GM12801 (cell line): ENCODE data around the gene ZBTB42.

ENCODE experiments used
- TF ChIP-seq, protein P1 (sequence below): IDR thresholded peaks from one replicate; pipeline ENCODE4 v1.5.1; 2011; ENCODE audit warnings: control low read depth; ENCODE audit not compliant: insufficient read length; ENCODE audit errors: extremely low read depth

The ZBTB42 gene

GRCh38 chr14:104766256-104766862 lies 34.5 kb upstream of the ZBTB42 start:
- TF ChIP-seq, protein P1, sequence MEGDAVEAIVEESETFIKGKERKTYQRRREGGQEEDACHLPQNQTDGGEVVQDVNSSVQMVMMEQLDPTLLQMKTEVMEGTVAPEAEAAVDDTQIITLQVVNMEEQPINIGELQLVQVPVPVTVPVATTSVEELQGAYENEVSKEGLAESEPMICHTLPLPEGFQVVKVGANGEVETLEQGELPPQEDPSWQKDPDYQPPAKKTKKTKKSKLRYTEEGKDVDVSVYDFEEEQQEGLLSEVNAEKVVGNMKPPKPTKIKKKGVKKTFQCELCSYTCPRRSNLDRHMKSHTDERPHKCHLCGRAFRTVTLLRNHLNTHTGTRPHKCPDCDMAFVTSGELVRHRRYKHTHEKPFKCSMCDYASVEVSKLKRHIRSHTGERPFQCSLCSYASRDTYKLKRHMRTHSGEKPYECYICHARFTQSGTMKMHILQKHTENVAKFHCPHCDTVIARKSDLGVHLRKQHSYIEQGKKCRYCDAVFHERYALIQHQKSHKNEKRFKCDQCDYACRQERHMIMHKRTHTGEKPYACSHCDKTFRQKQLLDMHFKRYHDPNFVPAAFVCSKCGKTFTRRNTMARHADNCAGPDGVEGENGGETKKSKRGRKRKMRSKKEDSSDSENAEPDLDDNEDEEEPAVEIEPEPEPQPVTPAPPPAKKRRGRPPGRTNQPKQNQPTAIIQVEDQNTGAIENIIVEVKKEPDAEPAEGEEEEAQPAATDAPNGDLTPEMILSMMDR, result no peak

- TF ChIP-seq, protein P1, result no peak
These were observed 33.9 kb upstream of the ZBTB42 start for GRCh38 chr14:104766863-104767633.

GRCh38 chr14:104767634-104767918 lies 33.3 kb upstream of the ZBTB42 start:
- TF ChIP-seq, protein P1, result no peak

GRCh38 chr14:104768437-104769323 lies 32.2 kb upstream of the ZBTB42 start:
- TF ChIP-seq, protein P1, result peak; percentile 38

DNA sequence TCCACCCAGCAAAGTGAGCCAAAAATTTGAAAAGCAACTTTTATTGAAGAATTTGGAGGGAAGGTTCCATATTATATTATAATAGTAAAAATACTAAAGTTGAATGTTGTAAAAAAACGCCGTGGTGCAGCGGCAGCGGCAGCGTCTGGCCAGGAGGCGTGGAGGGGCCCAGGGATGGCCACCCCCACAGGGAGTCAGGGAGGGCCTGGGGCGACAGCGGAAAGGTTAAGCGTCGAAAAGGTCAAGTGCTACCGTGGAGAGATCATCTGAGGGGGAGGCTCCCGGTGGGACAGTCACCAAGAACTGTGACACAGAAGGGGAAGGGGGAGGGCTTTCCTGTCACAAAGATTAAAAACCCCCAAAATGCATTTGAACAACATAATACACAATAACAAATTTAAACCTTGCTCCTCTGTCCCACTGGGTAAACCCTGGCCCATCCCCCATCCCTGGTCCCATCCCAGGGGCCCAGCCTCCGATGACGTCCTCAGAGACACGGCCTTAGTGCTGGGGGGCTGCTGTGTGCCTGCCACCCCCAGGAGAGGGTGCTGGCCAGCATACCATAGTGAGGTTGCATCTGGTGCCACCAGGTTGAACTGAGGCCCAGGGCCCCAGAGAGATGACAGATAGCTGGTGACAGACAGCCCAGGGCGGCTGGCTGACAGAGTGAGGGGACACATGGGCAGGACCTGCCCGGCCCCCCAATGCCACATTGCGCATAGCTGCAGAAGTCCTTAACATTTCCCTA lies 31.4 kb upstream of the ZBTB42 start:
- TF ChIP-seq, protein P1, result no peak

- TF ChIP-seq, protein P1, result no peak
These were observed 30.8 kb upstream of the ZBTB42 start for GRCh38 chr14:104770072-104770579.
